ENCODE data around the gene RTN1.
"Not testable (repeated sequence)": the region's sequence is repeated elsewhere in the genome, so short reads cannot be mapped to it uniquely, and the experiment has no call there.

The RTN1 gene

GRCh38 chr14:59707778-59708561 lies 162.6 kb downstream of the RTN1 start:
- in situ Hi-C loops (cut with MboI; ENCODE audit: low sequenced_read_pairs), result no loop called here

DNA sequence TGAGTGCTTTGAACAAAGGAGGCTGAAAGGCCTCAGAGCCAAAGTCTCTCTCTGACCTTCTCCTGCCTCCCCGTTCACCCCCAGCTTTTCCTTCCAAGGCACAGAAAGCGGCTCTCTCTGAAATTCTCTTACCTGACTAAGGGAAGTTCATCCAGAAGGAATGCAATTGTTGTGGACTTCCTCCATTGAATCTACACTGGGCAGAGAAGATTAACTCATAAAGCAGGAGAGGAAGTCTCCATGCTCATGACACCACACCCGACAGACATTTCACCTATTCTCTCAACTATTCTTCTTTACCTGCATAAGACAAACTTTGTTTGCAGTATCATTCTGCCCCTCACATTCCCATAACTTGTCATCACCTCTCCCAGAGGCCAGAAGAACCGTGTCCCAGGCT lies 164.7 kb downstream of the RTN1 start:
- in situ Hi-C loops (cut with MboI; ENCODE audit: low sequenced_read_pairs), result no loop called here

DNA sequence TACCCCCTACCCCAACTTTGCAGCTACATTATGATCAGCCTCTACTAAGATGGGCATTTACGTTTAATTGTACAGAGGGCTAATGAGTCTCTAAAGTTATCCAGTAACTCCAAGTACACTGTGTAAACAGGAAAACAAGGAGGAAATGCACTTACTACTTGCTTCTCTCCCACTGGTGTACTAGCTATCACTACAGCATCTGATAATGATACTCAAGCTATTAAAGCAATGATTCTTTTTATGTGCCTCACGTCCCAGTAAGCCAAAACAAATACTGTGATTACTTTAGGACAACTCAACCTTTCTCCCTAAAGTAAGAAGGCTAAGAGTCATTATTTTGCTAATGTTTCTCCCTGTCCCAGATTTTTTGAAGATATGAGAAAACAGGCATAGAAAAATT lies 165.3 kb downstream of the RTN1 start:
- in situ Hi-C loops (cut with MboI; ENCODE audit: low sequenced_read_pairs), result no loop called here

DNA sequence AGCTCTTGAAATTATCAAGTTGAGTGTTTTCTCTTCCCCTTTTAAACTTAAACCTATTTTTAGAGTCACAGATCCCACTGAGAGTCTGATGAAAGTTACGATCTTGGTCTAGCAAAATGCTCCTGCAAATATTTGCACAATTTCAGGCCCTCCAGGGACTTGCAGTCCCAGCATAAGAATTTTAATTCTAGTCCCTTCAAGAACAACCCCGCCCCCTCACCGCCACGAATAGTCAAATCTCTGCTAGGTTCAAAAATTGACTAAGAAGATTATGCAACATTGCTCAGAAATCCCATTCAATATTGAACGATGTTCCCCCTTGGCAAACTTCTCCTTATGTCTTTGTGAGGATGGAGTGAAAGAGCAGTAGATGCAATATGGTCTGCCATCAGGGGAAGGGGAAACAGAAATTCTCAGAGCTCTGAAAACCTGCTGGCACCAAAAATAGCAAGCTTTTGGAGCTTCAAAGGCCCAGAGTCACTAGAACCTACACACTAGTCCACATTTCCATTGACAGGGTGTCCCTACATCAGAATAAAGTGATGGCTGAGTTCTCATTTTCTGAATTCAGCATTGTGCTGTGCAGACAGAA lies 166.4 kb downstream of the RTN1 start:
- in situ Hi-C loops (cut with MboI; ENCODE audit: low sequenced_read_pairs), result no loop called here

DNA sequence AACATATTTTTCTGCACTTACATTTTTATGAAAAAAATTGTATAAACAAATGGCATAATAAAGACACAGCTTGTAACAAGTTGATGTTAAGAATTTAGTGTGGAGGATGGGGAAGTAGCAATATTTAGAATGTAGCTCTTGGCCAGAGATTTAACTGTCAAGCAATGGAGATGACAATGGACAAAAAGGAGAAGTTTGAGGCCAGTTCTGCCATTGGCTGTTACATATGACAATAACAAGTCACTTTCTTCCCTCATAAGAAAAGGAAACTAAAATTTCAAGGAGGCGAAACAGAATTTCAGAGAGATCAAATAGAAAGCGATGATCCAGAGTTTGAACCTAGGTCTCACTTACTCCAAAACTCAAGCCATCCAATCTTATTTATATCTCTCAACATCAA lies 171.1 kb downstream of the RTN1 start:
- in situ Hi-C loops (cut with MboI; ENCODE audit: low sequenced_read_pairs), result no loop called here

DNA sequence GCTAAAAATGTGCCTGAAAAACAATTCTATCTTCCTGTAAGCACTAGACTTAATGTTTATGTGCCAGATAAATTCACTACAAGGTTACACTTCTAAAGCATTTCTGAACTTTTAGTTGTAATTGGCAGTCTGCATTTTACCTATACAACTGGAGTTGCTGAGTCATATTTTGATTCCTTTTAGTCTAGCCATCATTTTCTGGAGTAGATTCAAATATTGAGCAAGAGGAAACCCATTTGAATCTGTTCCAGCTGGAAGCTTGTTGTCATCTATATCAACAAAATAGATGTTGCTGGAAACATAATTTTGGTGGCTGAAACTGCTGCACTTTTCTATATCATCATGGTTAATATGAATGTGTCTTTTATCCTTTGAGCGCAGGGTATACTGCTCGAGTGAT lies 171.8 kb downstream of the RTN1 start:
- in situ Hi-C loops (cut with MboI; ENCODE audit: low sequenced_read_pairs), result no loop called here

- in situ Hi-C loops (cut with MboI; ENCODE audit: low sequenced_read_pairs), result no loop called here
Measured at GRCh38 chr14:59695198-59695597, 175.4 kb downstream of the RTN1 start.

DNA sequence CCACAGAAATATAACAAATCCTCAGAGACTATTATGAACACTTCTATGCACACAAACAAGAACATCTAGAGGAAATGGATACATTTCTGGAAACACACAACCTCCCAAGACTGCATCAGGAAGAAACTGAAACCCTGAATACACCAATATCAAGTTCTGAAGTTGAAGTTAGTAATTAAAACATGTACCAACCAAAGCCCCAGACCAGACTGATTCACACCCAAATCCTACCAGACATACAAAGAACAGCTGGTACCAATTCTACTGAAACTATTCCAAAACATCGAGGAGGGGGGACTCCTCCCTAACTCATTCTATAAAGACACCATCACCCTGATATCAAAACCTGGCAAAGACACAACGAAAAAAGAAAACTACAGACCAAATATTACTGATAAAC lies 179.3 kb downstream of the RTN1 start:
- in situ Hi-C loops (cut with MboI; ENCODE audit: low sequenced_read_pairs), result no loop called here

GRCh38 chr14:59690426-59690825 lies 180.2 kb downstream of the RTN1 start:
- in situ Hi-C loops (cut with MboI; ENCODE audit: low sequenced_read_pairs), result no loop called here

DNA sequence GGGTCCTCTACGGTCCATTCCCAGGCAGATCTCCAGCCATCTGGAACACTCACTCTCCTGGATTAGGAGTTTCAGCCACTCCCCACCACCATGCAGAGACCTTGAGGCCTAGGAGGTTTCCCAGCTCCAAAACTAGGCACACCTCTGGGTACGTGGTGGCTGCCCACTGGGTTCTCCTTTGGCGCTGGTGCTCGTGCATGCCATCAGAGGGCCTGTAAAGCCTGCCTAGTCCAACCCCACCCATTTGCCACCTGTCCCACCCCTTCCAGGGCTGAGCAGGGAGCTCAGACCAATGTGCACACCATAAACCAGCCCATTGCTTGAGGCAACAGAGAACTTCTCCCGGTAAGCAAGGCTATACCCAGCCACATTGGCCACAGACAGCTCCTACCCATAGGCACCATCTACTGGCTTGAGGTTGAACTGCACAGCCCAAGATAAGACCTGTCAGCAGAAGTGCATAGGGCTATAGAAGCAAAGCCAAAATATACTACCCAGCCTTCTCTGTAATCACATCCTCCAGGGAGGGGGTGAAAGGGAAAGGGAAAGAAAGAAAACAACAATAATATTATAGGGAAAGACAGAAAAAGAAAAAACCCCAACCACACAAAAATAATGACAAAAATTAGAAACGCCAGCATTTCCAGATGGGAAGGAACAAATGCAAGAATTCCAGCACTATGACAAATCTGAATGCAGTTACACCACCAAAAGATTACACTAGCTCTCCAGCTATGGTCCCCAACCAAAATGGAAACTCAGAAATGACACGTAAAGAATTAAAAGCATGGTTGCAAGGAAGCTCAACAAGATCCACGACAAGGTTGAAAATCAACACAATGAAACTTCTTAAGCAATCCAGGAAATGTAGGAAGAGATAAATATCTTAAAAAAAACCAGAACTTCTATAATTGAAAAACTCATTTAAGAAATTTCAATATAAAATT lies 182.1 kb downstream of the RTN1 start:
- in situ Hi-C loops (cut with MboI; ENCODE audit: low sequenced_read_pairs), result no loop called here

DNA sequence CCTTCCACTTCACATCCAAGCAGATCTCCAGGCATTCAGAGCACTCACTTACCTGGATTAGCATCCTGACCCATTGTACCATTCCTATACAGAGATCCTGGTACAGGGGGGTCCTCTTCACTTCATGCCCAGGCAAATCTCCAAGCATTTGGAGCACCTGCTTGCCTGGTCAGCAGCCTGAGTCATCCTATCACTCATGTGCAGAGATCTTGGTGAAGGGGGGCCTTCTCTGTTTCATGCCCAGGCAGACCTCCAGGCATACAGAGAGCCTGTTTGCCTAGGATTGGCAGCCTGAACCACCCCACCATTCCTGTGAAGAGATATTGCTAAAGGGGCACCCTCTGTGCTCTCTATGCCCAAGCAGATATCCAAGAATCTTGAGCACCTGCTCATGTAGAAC lies 182.9 kb downstream of the RTN1 start:
- in situ Hi-C loops (cut with MboI; ENCODE audit: low sequenced_read_pairs), result no loop called here

- in situ Hi-C loops (cut with MboI; ENCODE audit: low sequenced_read_pairs), result no loop called here
Measured at GRCh38 chr14:59679872-59680271, 190.7 kb downstream of the RTN1 start.

DNA sequence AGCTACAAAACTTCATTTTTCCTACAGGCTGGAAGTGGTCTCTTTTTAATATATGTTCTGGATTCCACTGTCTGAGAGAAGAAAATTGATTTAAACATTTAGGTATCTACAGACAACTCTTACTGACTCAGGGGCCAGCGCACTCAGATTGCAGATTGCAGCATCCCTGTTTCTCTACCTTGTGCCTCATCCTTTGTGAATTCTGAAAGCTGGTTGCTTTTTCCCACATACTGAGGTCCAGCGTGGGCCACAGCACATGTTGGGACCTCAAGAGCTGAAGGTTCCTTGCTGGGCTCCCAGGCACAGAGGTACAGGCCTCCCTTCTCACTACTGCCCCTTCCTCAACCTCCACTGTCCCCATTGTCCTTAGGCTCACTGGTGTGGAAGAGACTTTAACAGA lies 192.2 kb downstream of the RTN1 start:
- in situ Hi-C loops (cut with MboI; ENCODE audit: low sequenced_read_pairs), result no loop called here

DNA sequence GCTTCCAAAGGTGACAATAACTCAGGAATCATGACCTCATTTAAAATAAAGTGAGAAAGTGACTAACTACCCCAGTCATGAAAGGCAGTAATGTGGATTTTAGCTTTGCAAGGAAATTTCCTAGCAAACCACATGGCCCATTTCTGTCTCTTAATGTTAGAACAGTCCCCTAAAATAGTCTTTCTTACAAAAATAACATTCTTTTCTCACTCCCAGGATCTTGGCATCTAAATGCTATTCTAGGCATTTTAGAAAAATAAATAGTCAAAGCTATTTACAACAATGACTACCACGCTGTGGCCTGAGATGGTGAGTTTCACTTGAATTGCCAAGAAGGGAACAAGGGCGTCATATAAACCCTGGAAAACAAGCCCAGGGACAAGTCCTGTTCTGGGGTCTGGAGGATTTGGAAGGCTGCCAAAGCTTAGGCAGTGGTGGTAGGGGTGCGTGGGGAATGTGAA lies 192.8 kb downstream of the RTN1 start:
- in situ Hi-C loops (cut with MboI; ENCODE audit: low sequenced_read_pairs), result no loop called here

GRCh38 chr14:59675394-59675793 lies 195.2 kb downstream of the RTN1 start:
- in situ Hi-C loops (cut with MboI; ENCODE audit: low sequenced_read_pairs), result no loop called here

- in situ Hi-C loops (cut with MboI; ENCODE audit: low sequenced_read_pairs), result no loop called here
Measured at GRCh38 chr14:59664741-59665140, 205.8 kb downstream of the RTN1 start.

DNA sequence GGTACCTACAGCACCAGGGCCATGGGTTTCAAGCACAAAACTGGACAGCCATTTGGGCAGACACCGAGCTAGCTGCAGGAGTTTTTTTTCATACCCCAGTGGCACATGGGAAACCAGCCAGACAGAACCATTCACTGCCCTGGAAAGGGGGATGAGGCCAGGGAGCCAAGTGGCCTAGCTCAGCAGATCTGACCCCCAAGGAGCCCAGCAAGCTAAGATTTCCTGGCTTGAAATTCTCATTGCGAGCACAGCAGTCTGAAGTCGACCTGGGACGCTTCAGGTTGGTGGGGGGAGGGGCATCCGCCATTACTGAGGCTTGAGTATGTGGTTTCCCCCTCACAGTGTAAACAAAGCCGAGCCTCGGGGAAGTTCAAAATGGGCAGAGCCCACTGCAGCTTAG lies 212.8 kb downstream of the RTN1 start:
- in situ Hi-C loops (cut with MboI; ENCODE audit: low sequenced_read_pairs), result no loop called here

DNA sequence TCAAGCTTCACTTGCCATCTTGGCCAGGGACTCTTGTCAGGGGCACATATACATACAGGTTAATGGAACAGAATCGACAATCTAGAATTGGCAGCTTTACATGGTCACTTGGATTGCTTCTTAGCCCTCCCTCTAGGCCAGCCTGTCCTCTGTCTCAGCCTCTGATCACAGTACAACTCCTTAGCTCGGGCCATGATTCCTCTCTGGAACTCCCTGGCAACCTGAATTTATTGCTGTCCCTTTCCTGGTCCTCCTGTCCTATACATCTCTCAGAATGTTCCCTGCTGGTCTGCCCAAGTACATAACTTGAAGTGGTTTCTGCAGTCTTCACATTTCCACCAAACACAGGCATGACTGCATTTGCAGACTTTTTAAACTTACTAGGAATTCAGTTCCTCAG lies 214.1 kb downstream of the RTN1 start:
- in situ Hi-C loops (cut with MboI; ENCODE audit: low sequenced_read_pairs), result no loop called here

DNA sequence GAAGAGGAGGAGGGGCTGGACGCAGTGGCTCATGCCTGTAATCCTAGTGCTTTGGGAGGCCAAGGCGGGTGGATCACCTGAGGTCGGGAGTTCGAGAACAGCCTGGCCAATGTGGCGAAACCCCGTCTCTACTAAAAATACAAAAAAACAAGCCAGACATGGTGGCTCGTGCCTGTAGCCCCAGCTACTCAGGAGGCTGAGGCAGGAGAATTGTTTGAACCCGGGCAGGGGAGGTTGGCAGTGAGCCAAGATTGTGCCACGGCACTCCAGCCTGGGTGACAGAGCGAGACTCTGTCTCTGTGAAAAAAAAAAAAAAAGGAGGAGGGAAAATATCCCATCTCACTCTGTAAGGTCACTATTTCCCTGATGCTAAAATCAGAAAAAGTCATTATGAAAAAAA lies 216.4 kb downstream of the RTN1 start:
- in situ Hi-C loops (cut with MboI; ENCODE audit: low sequenced_read_pairs), result not testable (repeated sequence)

DNA sequence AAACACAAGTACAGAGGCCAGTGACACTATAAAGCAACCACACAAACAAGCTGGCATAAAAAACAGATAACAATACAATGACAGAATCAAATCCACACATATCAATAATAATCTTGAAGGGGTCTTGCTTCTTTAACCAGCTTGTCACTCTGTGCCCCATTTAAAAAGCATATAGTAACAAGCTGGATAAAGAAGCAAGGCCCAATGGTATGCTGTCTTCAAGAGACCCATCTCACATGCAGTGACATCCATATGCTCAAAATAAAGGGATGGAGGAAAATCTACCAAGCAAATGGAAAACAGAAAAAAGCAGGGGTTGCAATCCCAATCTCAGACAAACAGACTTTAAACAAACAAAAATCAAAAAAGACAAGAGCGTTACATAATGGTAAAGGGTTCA lies 223.7 kb downstream of the RTN1 start:
- in situ Hi-C loops (cut with MboI; ENCODE audit: low sequenced_read_pairs), result loop anchor here (25.0 kb wide), 1 partner anchor 540 kb away; no protein-coding TSS in a partner anchor

GRCh38 chr14:59638885-59639284 lies 231.7 kb downstream of the RTN1 start:
- in situ Hi-C loops (cut with MboI; ENCODE audit: low sequenced_read_pairs), result loop anchor here (25.0 kb wide), 1 partner anchor 548 kb away; no protein-coding TSS in a partner anchor
